NT2/D1 (cell line): Measurements from ENCODE around the gene RHBG.

ENCODE experiments used
- SUZ12 ChIP-seq: IDR thresholded peaks from 2 replicates; pipeline ENCODE4 v1.6.1; 2011; ENCODE audit not compliant: insufficient read length, insufficient read depth; ENCODE audit errors: extremely low read depth
- YY1 ChIP-seq: IDR thresholded peaks from 2 replicates; pipeline ENCODE4 v1.6.1; 2011; ENCODE audit not compliant: insufficient read length, insufficient read depth

DNA sequence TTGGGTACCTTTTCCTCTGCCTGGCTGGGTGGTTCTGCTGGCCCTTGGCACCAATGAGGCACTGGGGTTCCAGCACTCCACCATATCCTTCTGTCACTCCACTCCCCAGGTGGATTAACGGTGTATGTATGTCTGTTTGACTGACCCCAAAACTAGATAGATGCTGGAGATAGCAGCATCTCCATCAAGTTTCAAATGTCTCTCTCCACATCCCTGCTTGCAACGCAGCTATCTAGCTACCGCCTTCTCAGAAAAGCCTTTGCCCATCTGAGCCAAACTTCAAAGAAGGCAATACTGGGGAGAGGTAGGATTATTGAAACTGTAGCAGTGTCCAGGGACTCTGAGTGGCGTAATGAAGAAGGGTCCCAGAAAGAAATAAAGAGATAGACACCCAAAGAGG, 64.0 kb downstream of the RHBG start:
- TF ChIP-seq SUZ12: no peak
- TF ChIP-seq YY1: no peak
